DND-41 (cell line): ENCODE results near the gene GJD3.

Experiments used
- ATAC-seq: fragments of 200-7000 bp; cut with Tn5 transposase; 3 replicates; pipeline ENCODE4 v1.9.1; 2021; ENCODE audit warnings: low read depth; ENCODE audit not compliant: insufficient read depth
- DNase-seq: peaks from one replicate; pipeline ENCODE4 v3.0.0-alpha.2; 2020
- H2AFZ ChIP-seq: 2 replicates; pipeline ENCODE4 v1.6.0; 2012; ENCODE audit warnings: low read depth, low read length
- H3K27ac ChIP-seq: 2 replicates; pipeline ENCODE4 v1.5.1; 2012; ENCODE audit warnings: low read length, inconsistent platforms
- H3K27me3 ChIP-seq: fragments of 200-600 bp; sonication (generic); 2 replicates; pipeline ENCODE4 v1.6.0; 2012; ENCODE audit warnings: low read length, mild to moderate bottlenecking, inconsistent platforms; ENCODE audit not compliant: insufficient read depth, poor library complexity
- H3K36me3 ChIP-seq: 2 replicates; pipeline ENCODE4 v1.5.1; 2012; ENCODE audit warnings: low read length, inconsistent platforms; ENCODE audit not compliant: insufficient read depth
- H3K4me1 ChIP-seq: 2 replicates; pipeline ENCODE4 v1.5.1; 2012; ENCODE audit warnings: mild to moderate bottlenecking, low read length; ENCODE audit not compliant: insufficient read depth
- H3K4me2 ChIP-seq: 2 replicates; pipeline ENCODE4 v1.6.0; 2012; ENCODE audit warnings: mild to moderate bottlenecking, moderate library complexity, low read length, inconsistent platforms; ENCODE audit not compliant: insufficient read depth
- H3K4me3 ChIP-seq, 2 experiments: fragments of 200-600 bp in 1 of 2; shearing (Covaris generic) in 1 of 2; 2 replicates each; pipeline ENCODE4 v1.5.1; 2012 to 2016; ENCODE audit warnings: inconsistent platforms in 2 of 2, low read length in 2 of 2, mild to moderate bottlenecking in 2 of 2, low read depth in 1 of 2, moderate library complexity in 1 of 2
- H3K79me2 ChIP-seq: 2 replicates; pipeline ENCODE4 v1.6.0; 2012; ENCODE audit warnings: low read length, inconsistent platforms; ENCODE audit not compliant: insufficient read depth
- H3K9ac ChIP-seq: 2 replicates; pipeline ENCODE4 v1.6.0; 2012; ENCODE audit warnings: low read depth, mild to moderate bottlenecking, inconsistent platforms, low read length, moderate library complexity
- H3K9me3 ChIP-seq: 2 replicates; pipeline ENCODE4 v1.5.1; 2012; ENCODE audit warnings: low read length, moderate library complexity, mild to moderate bottlenecking, inconsistent platforms; ENCODE audit not compliant: insufficient read depth, severe bottlenecking
- H4K20me1 ChIP-seq: 2 replicates; pipeline ENCODE4 v1.6.0; 2012; ENCODE audit warnings: low read length; ENCODE audit not compliant: insufficient read depth
- EZH2 ChIP-seq: IDR thresholded peaks from 3 replicates; pipeline ENCODE4 v1.6.1; 2012; ENCODE audit warnings: borderline replicate concordance, low read depth, mild to moderate bottlenecking, moderate library complexity, low read length, inconsistent platforms; ENCODE audit not compliant: severe bottlenecking
- TF ChIP-seq, protein P1 (sequence below): IDR thresholded peaks from 2 replicates; pipeline ENCODE4 v1.5.1; 2012; ENCODE audit warnings: borderline replicate concordance, low read length, moderate library complexity, mild to moderate bottlenecking; ENCODE audit not compliant: poor library complexity, severe bottlenecking; ENCODE audit errors: extremely low read depth

The GJD3 gene

DNA sequence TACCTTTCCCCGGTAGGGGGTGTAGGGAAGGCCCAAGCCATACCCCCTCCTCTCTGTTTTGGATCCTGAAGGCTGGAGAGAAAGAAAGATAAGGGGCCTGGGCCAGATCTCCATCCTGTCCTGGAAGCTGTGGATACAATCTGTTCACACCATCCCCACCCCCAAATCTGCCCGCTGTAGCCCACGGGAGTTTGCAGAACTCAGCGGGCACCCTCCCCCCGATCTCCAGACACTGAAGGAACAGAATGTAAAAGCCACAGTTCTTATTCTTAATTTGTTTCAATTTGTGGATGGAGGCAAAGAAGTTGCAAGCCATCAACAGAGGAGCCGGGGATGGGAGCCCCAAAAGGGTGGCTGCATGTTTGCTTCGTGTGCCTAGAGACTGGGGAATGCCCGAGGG is 27.2 kb downstream of the GJD3 start:
- Histone ChIP-seq H3K4me2 (no peak overlapping the region), H3K79me2 (no peaks in the 10 kb centered on the region), H3K4me1 (peaks cover 10% of the 10 kb centered on the region), H3K27me3 (no peaks in the 10 kb centered on the region), H3K27ac (no peak overlapping the region), H4K20me1 (no peaks in the 10 kb centered on the region; the same call in none of the 2 replicates), H2AFZ (no peak overlapping the region), H3K36me3 (no peaks in the 10 kb centered on the region), H3K4me3 (no peak overlapping the region), H3K9me3 (no peaks in the 10 kb centered on the region), H3K9ac (no peak overlapping the region)
- ATAC-seq (no peak), DNase-seq (no peak)
- TF ChIP-seq, protein P1, sequence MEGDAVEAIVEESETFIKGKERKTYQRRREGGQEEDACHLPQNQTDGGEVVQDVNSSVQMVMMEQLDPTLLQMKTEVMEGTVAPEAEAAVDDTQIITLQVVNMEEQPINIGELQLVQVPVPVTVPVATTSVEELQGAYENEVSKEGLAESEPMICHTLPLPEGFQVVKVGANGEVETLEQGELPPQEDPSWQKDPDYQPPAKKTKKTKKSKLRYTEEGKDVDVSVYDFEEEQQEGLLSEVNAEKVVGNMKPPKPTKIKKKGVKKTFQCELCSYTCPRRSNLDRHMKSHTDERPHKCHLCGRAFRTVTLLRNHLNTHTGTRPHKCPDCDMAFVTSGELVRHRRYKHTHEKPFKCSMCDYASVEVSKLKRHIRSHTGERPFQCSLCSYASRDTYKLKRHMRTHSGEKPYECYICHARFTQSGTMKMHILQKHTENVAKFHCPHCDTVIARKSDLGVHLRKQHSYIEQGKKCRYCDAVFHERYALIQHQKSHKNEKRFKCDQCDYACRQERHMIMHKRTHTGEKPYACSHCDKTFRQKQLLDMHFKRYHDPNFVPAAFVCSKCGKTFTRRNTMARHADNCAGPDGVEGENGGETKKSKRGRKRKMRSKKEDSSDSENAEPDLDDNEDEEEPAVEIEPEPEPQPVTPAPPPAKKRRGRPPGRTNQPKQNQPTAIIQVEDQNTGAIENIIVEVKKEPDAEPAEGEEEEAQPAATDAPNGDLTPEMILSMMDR = no peak
- TF ChIP-seq EZH2 = no peak

DNA sequence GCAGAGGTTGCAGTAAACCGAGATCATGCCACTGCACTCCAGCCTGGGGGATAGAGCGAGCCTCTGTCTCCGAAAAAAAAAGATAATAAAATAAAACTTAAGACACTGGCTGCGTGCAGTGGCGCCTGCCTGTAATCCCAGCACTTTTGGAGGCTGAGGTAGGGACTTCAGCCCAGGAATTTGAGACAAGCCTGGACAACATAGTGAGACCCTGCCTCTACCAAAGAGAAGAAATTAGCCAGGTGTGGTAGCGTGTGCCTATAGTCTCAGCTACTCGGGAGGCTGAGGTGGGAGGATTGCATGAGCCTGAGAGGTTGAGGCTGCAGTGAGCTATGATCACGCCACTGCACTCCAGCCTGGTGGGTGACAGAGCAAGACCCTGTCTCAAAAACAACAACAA is 28.9 kb downstream of the GJD3 start:
- no peak overlapping the region for H3K4me3 ChIP-seq
- H2AFZ ChIP-seq = no peak overlapping the region
- H3K9me3 ChIP-seq = no peaks in the 10 kb centered on the region
- H3K4me2 ChIP-seq = no peak overlapping the region
- no peak for TF ChIP-seq EZH2
- TF ChIP-seq, protein P1 = no peak
- DNase-seq (no peak), ATAC-seq (no peak)
- H3K4me1 ChIP-seq = peaks cover 10% of the 10 kb centered on the region
- no peak overlapping the region for H3K9ac ChIP-seq
- H4K20me1 ChIP-seq = no peaks in the 10 kb centered on the region; the same call in none of the 2 replicates
- peaks cover 8% of the 10 kb centered on the region; the same call in 1 of the 2 replicates for H3K36me3 ChIP-seq
- no peaks in the 10 kb centered on the region for H3K79me2 ChIP-seq
- no peaks in the 10 kb centered on the region for H3K27me3 ChIP-seq
- no peak overlapping the region for H3K27ac ChIP-seq

DNA sequence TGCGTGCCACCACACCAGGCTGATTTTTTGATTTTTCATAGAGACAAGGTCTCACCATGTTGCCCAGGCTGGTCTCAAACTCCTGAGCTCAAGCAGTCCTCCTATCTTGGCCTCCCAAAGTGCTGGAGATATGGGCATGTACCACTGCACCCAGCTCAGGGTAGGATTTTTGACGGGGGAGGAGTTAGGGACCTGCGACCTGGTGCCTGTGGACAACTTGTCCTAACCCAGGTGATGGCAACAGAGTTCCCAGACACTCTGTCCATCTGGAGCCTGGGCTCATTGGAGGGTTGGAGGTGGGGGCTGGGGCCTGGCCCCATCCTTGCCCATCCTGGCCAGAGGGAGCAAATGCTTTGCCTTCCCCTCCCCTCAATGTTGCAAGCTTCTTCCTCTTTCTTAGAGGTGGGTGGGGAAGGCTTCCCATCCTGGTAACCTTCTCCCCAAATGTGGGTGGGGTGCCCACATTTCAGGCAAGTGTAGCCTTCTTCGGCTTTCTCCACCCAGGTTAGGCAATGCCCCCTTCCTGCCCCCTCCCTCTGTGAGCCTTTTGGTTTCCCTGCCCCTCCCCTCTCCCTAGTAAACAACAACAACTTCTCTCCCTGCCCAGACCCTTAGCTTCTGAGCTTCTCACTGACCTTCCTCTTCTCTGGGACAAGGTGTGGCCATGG is 30.6 kb downstream of the GJD3 start:
- no peaks in the 10 kb centered on the region for H3K79me2 ChIP-seq
- DNase-seq = no peak
- H3K4me3 ChIP-seq = no peak overlapping the region
- peaks cover 17% of the 10 kb centered on the region for H3K4me1 ChIP-seq
- no peaks in the 10 kb centered on the region for H3K27me3 ChIP-seq
- ATAC-seq = no peak
- H4K20me1 ChIP-seq = peaks cover 4% of the 10 kb centered on the region
- no peaks in the 10 kb centered on the region for H3K9me3 ChIP-seq
- no peak overlapping the region for H3K9ac ChIP-seq
- H3K27ac ChIP-seq = no peak overlapping the region
- H2AFZ ChIP-seq = no peak overlapping the region
- TF ChIP-seq, protein P1 = no peak
- TF ChIP-seq EZH2 = no peak
- H3K36me3 ChIP-seq = peaks cover 8% of the 10 kb centered on the region; the same call in 1 of the 2 replicates
- H3K4me2 ChIP-seq = no peak overlapping the region
